ENCODE data around the gene CCDC159.

GRCh38 chr19:11365557-11366117 lies 19.3 kb downstream of the CCDC159 start:
- TF ChIP-seq CTCF (IDR thresholded peaks at IDR 0.05) = no peak
- no peak for TF ChIP-seq POLR2A (IDR thresholded peaks at IDR 0.05)
